ENCODE results near the gene WIPF2. TPM values are rescaled to one million over a fixed set of nuclear protein-coding genes. Genes with fewer than 3 reads are reported as not detected.

WIPF2 gene
- total and polyA plus RNA-seq, 2 donors (not counting 1 experiment from before 2014, with no cell fraction given) = 7.7 to 48.4 TPM

- peak overlapping the region; percentile 50 for H3K27ac Mint-ChIP-seq
Measured at GRCh38 chr17:40192961-40193360, 26.1 kb upstream of the WIPF2 start.

GRCh38 chr17:40194821-40195220 is 24.3 kb upstream of the WIPF2 start:
- H3K27ac Mint-ChIP-seq = no peak overlapping the region
- no peaks in the 10 kb centered on the region for H3K79me2 ChIP-seq (ENCODE audit: control insufficient read depth, insufficient read depth, low read length)
- no peaks in the 10 kb centered on the region for H3K36me3 ChIP-seq (replicated peaks in 1 of 2; ENCODE audit: control extremely low read depth in 1 of 2, control insufficient read depth in 1 of 2, extremely low read depth in 1 of 2, insufficient read depth in 2 of 2, low read length in 1 of 2)
- no peak overlapping the region for H3K27ac ChIP-seq (ENCODE audit: low read length in 2 of 2)
- DNase-seq (no peak), ATAC-seq (ENCODE audit: low read depth) (no peak)
- no peaks in the 10 kb centered on the region for H4K20me1 ChIP-seq (ENCODE audit: control insufficient read depth, insufficient read depth, low read length, poor library complexity, severe bottlenecking)
- ChIA-PET CTCF (interaction anchor here (0.5 to 9.0 kb wide), 2 partner anchors 82 to 439 kb away, joined by 3 to 87 read pairs; no protein-coding TSS in a partner anchor), POLR2A (no interaction called here)
- H3K9me3 ChIP-seq (ENCODE audit: control extremely low read depth in 1 of 3, control insufficient read depth in 2 of 3, insufficient read depth in 1 of 3, low read length in 2 of 3) = peaks cover 0 to 8% (median 0%) of the 10 kb centered on the region in 3 donors
- no peak for TF ChIP-seq EZH2 (IDR thresholded peaks at IDR 0.05; ENCODE audit: borderline replicate concordance, insufficient read depth, low read depth, low read length, poor library complexity, severe bottlenecking)
- TF ChIP-seq, protein P1, sequence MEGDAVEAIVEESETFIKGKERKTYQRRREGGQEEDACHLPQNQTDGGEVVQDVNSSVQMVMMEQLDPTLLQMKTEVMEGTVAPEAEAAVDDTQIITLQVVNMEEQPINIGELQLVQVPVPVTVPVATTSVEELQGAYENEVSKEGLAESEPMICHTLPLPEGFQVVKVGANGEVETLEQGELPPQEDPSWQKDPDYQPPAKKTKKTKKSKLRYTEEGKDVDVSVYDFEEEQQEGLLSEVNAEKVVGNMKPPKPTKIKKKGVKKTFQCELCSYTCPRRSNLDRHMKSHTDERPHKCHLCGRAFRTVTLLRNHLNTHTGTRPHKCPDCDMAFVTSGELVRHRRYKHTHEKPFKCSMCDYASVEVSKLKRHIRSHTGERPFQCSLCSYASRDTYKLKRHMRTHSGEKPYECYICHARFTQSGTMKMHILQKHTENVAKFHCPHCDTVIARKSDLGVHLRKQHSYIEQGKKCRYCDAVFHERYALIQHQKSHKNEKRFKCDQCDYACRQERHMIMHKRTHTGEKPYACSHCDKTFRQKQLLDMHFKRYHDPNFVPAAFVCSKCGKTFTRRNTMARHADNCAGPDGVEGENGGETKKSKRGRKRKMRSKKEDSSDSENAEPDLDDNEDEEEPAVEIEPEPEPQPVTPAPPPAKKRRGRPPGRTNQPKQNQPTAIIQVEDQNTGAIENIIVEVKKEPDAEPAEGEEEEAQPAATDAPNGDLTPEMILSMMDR (IDR thresholded peaks at IDR 0.05) = no peak
- H3K4me1 ChIP-seq (ENCODE audit: control insufficient read depth in 2 of 2, insufficient read depth in 2 of 2, low read length in 2 of 2) = peaks cover 11 to 17% of the 10 kb centered on the region in 2 donors
- no peaks in the 10 kb centered on the region for H3K9me3 Mint-ChIP-seq (ENCODE audit: insufficient read depth)
- H3K4me3 Mint-ChIP-seq = no peak overlapping the region
- H3K4me3 ChIP-seq (ENCODE audit: control extremely low read depth in 1 of 5, extremely low read depth in 1 of 5, insufficient read depth in 1 of 5, low read depth in 2 of 5, low read length in 4 of 5) = no peak overlapping the region
- H3K4me2 ChIP-seq (replicated peaks; ENCODE audit: low read depth, low read length, poor library complexity, severe bottlenecking) = no peak overlapping the region
- H3K27me3 Mint-ChIP-seq = peaks cover 4% of the 10 kb centered on the region
- H3K9ac ChIP-seq (ENCODE audit: low read length) = no peak overlapping the region
- no peak overlapping the region for H2AFZ ChIP-seq (ENCODE audit: insufficient read depth, low read depth, low read length, poor library complexity, severe bottlenecking)
- H3K27me3 ChIP-seq (replicated peaks in 1 of 4; ENCODE audit: control extremely low read depth in 1 of 4, control insufficient read depth in 3 of 4, insufficient read depth in 4 of 4, low read length in 3 of 4) = peaks cover 0 to 8% (median 0%) of the 10 kb centered on the region in 4 experiments
- intact Hi-C loops (cut with micrococcal nuclease) = no loop called here
- WGBS (ENCODE audit: insufficient coverage) = no CpG with 5 or more reads among the region's 2 CpGs
- peaks cover 23% of the 10 kb centered on the region for H3K4me1 Mint-ChIP-seq

More at GRCh38 chr17:40192961-40193360, 26.1 kb upstream of the WIPF2 start:
- peaks cover 0 to 4% (median 0%) of the 10 kb centered on the region in 3 donors for H3K9me3 ChIP-seq (ENCODE audit: control extremely low read depth in 1 of 3, control insufficient read depth in 2 of 3, insufficient read depth in 1 of 3, low read length in 2 of 3)
- H2AFZ ChIP-seq (ENCODE audit: insufficient read depth, low read depth, low read length, poor library complexity, severe bottlenecking) = no peak overlapping the region
- ATAC-seq (ENCODE audit: low read depth) (no peak), DNase-seq (no peak)
- peaks cover 11 to 17% of the 10 kb centered on the region in 2 donors for H3K4me1 ChIP-seq (ENCODE audit: control insufficient read depth in 2 of 2, insufficient read depth in 2 of 2, low read length in 2 of 2)
- no peak overlapping the region for H3K4me2 ChIP-seq (replicated peaks; ENCODE audit: low read depth, low read length, poor library complexity, severe bottlenecking)
- CTCF ChIA-PET = interaction anchor here (0.6 to 9.0 kb wide), 12 partner anchors 8 to 910 kb away, joined by 3 to 87 read pairs (median 4); partner anchors contain the start of genes CSF3 and WIPF2
- TF ChIP-seq, protein P1 (IDR thresholded peaks at IDR 0.05) = no peak
- TF ChIP-seq EZH2 (IDR thresholded peaks at IDR 0.05; ENCODE audit: borderline replicate concordance, insufficient read depth, low read depth, low read length, poor library complexity, severe bottlenecking) = no peak
- H3K27me3 Mint-ChIP-seq = peaks cover 4% of the 10 kb centered on the region
- intact Hi-C loops (cut with micrococcal nuclease) = no loop called here
- no peaks in the 10 kb centered on the region for H3K36me3 ChIP-seq (replicated peaks in 1 of 2; ENCODE audit: control extremely low read depth in 1 of 2, control insufficient read depth in 1 of 2, extremely low read depth in 1 of 2, insufficient read depth in 2 of 2, low read length in 1 of 2)
- WGBS (ENCODE audit: insufficient coverage) = no CpG with 5 or more reads among the region's 2 CpGs
- peaks cover 23% of the 10 kb centered on the region for H3K4me1 Mint-ChIP-seq
- H4K20me1 ChIP-seq (ENCODE audit: control insufficient read depth, insufficient read depth, low read length, poor library complexity, severe bottlenecking) = no peaks in the 10 kb centered on the region
- peak overlapping the region; percentile 37 for H3K4me3 Mint-ChIP-seq
- H3K79me2 ChIP-seq (ENCODE audit: control insufficient read depth, insufficient read depth, low read length) = no peaks in the 10 kb centered on the region
- no peak overlapping the region for H3K4me3 ChIP-seq (ENCODE audit: control extremely low read depth in 1 of 5, extremely low read depth in 1 of 5, insufficient read depth in 1 of 5, low read depth in 2 of 5, low read length in 4 of 5)
- no peak overlapping the region for H3K9ac ChIP-seq (ENCODE audit: low read length)
- H3K9me3 Mint-ChIP-seq (ENCODE audit: insufficient read depth) = no peaks in the 10 kb centered on the region
- POLR2A ChIA-PET = no interaction called here
- H3K27ac ChIP-seq (ENCODE audit: low read length in 2 of 2) = no peak overlapping the region
- H3K27me3 ChIP-seq (replicated peaks in 1 of 4; ENCODE audit: control extremely low read depth in 1 of 4, control insufficient read depth in 3 of 4, insufficient read depth in 4 of 4, low read length in 3 of 4) = peaks cover 0 to 4% (median 0%) of the 10 kb centered on the region in 4 experiments
